ENCODE measurements around the gene SMAD7. TPM values are rescaled to one million over a fixed set of nuclear protein-coding genes. Genes with fewer than 3 reads are reported as not detected.
A peak's percentile ranks its signal among the peaks of the same experiment; 100 is the strongest.

The SMAD7 gene
- total RNA-seq, 2 donors from 2014 or later: 55.1 to 98.1 TPM

DNA sequence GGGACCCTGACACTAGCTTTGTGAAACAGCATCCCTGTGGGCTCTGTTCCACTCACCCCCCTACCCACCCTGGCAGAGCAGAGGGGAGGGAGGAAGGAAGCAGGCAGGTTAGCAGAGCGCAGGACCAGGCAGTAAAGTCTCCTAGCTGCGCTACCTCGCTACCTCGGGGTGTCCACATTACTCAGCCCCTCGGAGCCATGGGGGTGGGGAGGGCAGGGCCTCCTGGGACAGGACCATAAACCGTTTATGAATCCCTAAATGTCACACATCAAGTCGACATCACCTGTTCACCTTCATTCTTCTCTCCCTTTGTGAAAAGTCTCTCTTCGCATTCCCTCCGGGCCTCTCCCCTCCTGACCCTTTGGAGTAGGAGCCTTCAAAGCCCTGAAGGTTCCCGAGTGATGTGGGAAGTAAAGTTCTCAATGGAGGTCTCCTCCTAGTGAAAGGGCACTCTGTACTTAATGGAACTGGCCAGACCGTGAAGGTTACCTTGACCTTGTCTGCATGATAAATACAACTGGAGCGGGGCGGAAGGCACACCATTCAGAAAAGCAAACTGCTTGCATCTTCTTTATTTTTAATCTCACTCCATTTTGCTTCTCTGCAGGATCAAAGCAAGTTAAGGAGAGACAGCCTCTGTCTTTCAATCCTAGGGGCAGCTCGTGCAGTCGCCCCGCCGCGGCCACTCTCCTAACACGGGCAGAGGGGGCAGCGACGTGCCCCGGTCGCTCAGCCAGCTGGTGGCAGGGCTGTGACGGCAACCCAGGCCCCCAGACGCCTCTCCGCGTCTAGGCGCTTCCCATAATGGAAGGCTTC is 23.7 kb upstream of the SMAD7 start:
- no peak for DNase-seq (ENCODE audit: low spot score)
- no peaks in the 10 kb centered on the region for H3K9me3 ChIP-seq
- TF ChIP-seq, protein P1, sequence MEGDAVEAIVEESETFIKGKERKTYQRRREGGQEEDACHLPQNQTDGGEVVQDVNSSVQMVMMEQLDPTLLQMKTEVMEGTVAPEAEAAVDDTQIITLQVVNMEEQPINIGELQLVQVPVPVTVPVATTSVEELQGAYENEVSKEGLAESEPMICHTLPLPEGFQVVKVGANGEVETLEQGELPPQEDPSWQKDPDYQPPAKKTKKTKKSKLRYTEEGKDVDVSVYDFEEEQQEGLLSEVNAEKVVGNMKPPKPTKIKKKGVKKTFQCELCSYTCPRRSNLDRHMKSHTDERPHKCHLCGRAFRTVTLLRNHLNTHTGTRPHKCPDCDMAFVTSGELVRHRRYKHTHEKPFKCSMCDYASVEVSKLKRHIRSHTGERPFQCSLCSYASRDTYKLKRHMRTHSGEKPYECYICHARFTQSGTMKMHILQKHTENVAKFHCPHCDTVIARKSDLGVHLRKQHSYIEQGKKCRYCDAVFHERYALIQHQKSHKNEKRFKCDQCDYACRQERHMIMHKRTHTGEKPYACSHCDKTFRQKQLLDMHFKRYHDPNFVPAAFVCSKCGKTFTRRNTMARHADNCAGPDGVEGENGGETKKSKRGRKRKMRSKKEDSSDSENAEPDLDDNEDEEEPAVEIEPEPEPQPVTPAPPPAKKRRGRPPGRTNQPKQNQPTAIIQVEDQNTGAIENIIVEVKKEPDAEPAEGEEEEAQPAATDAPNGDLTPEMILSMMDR (IDR thresholded peaks at IDR 0.05): no peak

DNA sequence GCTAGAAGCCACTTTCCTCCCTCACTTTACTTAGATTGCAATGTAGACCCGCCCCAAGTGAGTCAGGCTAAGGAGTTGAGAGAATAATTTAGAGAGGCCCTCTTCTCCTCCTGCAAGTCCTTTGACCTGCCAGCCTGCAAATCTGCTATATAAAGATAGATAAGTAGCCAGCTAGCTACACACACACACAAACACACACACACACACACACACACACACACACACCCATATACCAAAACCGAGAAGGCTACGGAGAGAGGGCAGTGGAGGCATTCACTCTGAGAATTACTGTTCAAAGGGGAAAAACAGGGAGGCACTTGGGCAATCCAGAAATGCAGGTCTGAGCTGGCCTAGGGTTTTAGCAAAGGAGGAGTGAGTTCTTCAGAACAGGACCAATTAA is 23.0 kb upstream of the SMAD7 start:
- peaks cover 0 to 18% of the 10 kb centered on the region in 2 donors for H3K4me1 ChIP-seq
- no peak for DNase-seq (ENCODE audit: low spot score)
- TF ChIP-seq, protein P1 (IDR thresholded peaks at IDR 0.05): no peak
- H3K27me3 ChIP-seq: no peaks in the 10 kb centered on the region
- H3K4me3 ChIP-seq: no peak overlapping the region
- no peaks in the 10 kb centered on the region for H3K36me3 ChIP-seq
- H3K9me3 ChIP-seq: no peaks in the 10 kb centered on the region
- peak overlapping the region; percentile 90 to 96 for H3K27ac ChIP-seq

More for the DNA sequence above, 23.7 kb upstream of the SMAD7 start:
- no peaks in the 10 kb centered on the region for H3K36me3 ChIP-seq
- H3K4me3 ChIP-seq: peak overlapping the region; percentile 64 to 86
- H3K27me3 ChIP-seq: no peaks in the 10 kb centered on the region
- H3K27ac ChIP-seq: peak overlapping the region; percentile 90 to 96
- H3K4me1 ChIP-seq: peaks cover 0 to 18% of the 10 kb centered on the region in 2 donors

DNA sequence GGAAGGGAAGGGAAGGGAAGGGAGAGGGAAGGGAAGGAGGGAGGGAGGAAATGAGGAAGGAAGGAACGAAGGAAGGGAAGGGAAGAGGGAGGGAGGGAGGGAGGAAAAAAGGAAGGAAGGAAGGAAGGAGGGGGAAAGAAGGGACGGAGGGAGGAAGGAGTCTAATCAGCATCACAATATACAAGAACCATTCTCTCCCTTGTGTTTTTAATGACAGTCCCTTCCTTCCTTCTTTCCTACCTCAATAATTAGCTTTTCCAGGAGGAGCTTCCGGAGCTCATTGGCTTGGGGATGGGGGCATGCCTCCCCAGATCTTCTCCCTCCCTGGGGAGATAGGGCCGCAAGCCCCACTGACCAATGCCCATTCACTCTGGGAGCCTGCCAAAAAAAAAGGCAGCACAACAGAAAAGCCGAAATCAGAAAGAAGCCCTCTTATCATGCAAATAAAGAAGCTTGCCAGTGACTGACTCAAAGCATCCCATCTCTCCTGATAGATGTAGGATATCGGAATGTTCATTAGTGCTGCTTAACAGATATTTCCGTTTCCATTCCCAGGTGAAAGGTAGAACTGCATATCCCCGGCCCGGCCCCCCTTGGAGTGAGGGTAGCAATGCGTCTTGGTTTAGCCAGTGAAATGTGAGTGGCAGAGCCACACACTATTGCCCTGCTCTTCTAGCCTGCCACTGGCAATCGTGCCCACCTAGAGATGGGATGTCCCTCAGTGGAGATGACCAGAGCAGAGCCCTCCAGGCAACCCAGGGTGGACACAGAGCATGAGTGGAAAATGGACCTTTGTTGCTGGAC is 17.8 kb upstream of the SMAD7 start:
- no peaks in the 10 kb centered on the region for H3K9me3 ChIP-seq
- H3K27me3 ChIP-seq: no peaks in the 10 kb centered on the region
- no peak for DNase-seq (ENCODE audit: low spot score)
- H3K4me1 ChIP-seq: no peaks in the 10 kb centered on the region
- TF ChIP-seq, protein P1 (IDR thresholded peaks at IDR 0.05): no peak
- H3K27ac ChIP-seq: no peak overlapping the region
- no peaks in the 10 kb centered on the region for H3K36me3 ChIP-seq
- no peak overlapping the region for H3K4me3 ChIP-seq

DNA sequence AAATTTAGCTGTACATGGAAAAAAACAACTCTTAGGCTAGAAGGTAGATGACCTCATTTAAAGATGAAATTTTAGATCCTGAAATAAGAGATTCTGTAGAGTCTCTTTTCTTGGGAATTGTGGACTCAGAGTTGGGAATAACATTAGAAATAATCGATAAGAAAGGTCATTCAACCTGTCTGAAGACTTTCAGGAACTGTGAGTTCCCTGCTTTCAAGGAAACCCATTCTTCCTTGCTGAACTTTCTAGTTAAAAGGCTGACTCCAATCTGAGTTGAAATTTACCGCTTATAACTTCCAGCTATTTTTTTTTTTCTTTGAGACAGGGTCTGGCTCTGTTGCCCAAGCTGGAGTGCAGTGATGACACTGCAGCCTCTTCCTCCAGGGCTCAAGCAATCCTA is 16.8 kb upstream of the SMAD7 start:
- Histone ChIP-seq H3K27ac (no peak overlapping the region), H3K27me3 (no peaks in the 10 kb centered on the region), H3K36me3 (no peaks in the 10 kb centered on the region), H3K4me1 (no peaks in the 10 kb centered on the region), H3K9me3 (no peaks in the 10 kb centered on the region), H3K4me3 (no peak overlapping the region)
- TF ChIP-seq, protein P1 (IDR thresholded peaks at IDR 0.05): no peak
- no peak for DNase-seq (ENCODE audit: low spot score)

DNA sequence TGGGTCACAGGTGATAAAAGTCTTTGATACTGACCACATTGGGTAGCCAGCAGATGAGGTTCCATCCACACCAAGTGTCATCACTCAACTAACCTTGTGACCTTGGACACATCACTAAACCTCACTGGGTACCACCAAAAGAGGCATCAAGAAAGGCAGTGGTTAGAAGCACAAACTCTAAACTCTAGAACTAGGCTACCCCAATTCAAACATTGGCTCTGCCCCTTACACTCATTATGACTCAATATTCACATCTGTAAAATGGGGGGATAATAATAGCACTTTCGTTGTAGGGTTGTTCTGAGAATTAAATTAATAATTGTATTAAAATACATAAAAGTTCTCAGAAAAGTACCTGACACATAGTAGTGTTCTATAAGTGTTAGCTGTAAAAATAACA is 15.8 kb upstream of the SMAD7 start:
- H3K27me3 ChIP-seq: no peaks in the 10 kb centered on the region

More for the DNA sequence above, 15.8 kb upstream of the SMAD7 start:
- DNase-seq (ENCODE audit: low spot score): no peak
- no peaks in the 10 kb centered on the region for H3K36me3 ChIP-seq
- H3K4me3 ChIP-seq: no peak overlapping the region
- no peaks in the 10 kb centered on the region for H3K9me3 ChIP-seq
- H3K27ac ChIP-seq: no peak overlapping the region
- H3K4me1 ChIP-seq: no peaks in the 10 kb centered on the region
- TF ChIP-seq, protein P1 (IDR thresholded peaks at IDR 0.05): no peak
